IMR-90 (cell line): ENCODE measurements around the gene AFAP1L2. TPM values are rescaled to one million over a fixed set of nuclear protein-coding genes. Genes with fewer than 3 reads are reported as not detected.

ENCODE experiments used
- ATAC-seq: fragments of 200-7000 bp; cut with Tn5 transposase; 2 replicates; pipeline ENCODE4 v1.9.1; 2020; ENCODE audit warnings: low read depth, mild to moderate bottlenecking, moderate library complexity
- BruUV-seq: library from RNA; stranded (reverse); fragments of 400-500 nt; replicated peaks from 2 replicates; lab custom pipeline; 2021; lab: Mats Ljungman, UMichigan
- CTCF ChIA-PET: fragments of 300-600 bp; formaldehyde crosslinking; extraction: SDS; loops from one replicate; lab custom pipeline; 2021; ENCODE audit warnings: antibody characterized with exemption; lab: Yijun Ruan, JAX
- POLR2A ChIA-PET: fragments of 300-600 bp; sonication (Branson Sonifier 250); formaldehyde crosslinking; loops from one replicate; lab custom pipeline; 2022; ENCODE audit warnings: antibody characterized with exemption; ENCODE audit not compliant: unreplicated experiment; lab: Charles Lee
- DNase-seq: peaks from one replicate; pipeline ENCODE4 v3.0.0; 2013
- H2AFZ ChIP-seq: replicated peaks from 2 replicates; pipeline ENCODE3; 2013; ENCODE audit warnings: low read length, mild to moderate bottlenecking; ENCODE audit not compliant: poor library complexity
- H2AK5ac ChIP-seq: 2 replicates; pipeline ENCODE4 v1.6.1; 2013; ENCODE audit warnings: low read depth, low read length, inconsistent platforms
- H2AK9ac ChIP-seq: replicated peaks from 2 replicates; pipeline ENCODE3; 2013; ENCODE audit warnings: mild to moderate bottlenecking, low read depth, low read length, moderate library complexity; ENCODE audit not compliant: poor library complexity
- H2BK120ac ChIP-seq: 2 replicates; pipeline ENCODE4 v1.6.1; 2013; ENCODE audit warnings: low read depth, low read length, inconsistent platforms
- H2BK15ac ChIP-seq: 3 replicates; pipeline ENCODE4 v1.6.1; 2013; ENCODE audit warnings: low read depth, low read length, inconsistent platforms
- H2BK20ac ChIP-seq: 2 replicates; pipeline ENCODE4 v1.6.1; 2013; ENCODE audit warnings: low read depth, mild to moderate bottlenecking, inconsistent platforms, low read length, moderate library complexity
- H2BK5ac ChIP-seq: 2 replicates; pipeline ENCODE4 v1.6.1; 2013; ENCODE audit warnings: mild to moderate bottlenecking, low read depth, low read length, inconsistent platforms; ENCODE audit not compliant: poor library complexity, severe bottlenecking
- H3K14ac ChIP-seq: replicated peaks from 2 replicates; pipeline ENCODE4 v1.6.1; 2013; ENCODE audit warnings: low read depth, low read length, inconsistent platforms
- H3K18ac ChIP-seq: 2 replicates; pipeline ENCODE4 v1.6.1; 2013; ENCODE audit warnings: low read depth, low read length, control low read depth
- H3K23ac ChIP-seq: 2 replicates; pipeline ENCODE4 v1.6.1; 2013; ENCODE audit warnings: low read depth, low read length, inconsistent platforms
- H3K27ac ChIP-seq: 2 replicates; pipeline ENCODE4 v1.5.1; 2013; ENCODE audit warnings: mild to moderate bottlenecking, control low read depth, low read length; ENCODE audit not compliant: insufficient read depth
- H3K27me3 ChIP-seq: 2 replicates; pipeline ENCODE4 v1.6.1; 2013; ENCODE audit warnings: low read length; ENCODE audit not compliant: control insufficient read depth, insufficient read depth
- H3K36me3 ChIP-seq: 2 replicates; pipeline ENCODE4 v1.6.1; 2013; ENCODE audit warnings: low read length, mixed read lengths; ENCODE audit not compliant: control insufficient read depth, insufficient read depth
- H3K4ac ChIP-seq: 2 replicates; pipeline ENCODE4 v1.6.1; 2013; ENCODE audit warnings: low read depth, low read length, inconsistent platforms
- H3K4me1 ChIP-seq: 2 replicates; pipeline ENCODE4 v1.6.1; 2013; ENCODE audit warnings: low read length, mixed read lengths; ENCODE audit not compliant: control insufficient read depth, insufficient read depth
- H3K4me2 ChIP-seq: 2 replicates; pipeline ENCODE4 v1.6.1; 2013; ENCODE audit warnings: low read depth, mild to moderate bottlenecking, control low read depth, low read length, moderate library complexity
- H3K4me3 ChIP-seq: 2 replicates; pipeline ENCODE4 v1.5.1; 2013; ENCODE audit warnings: low read depth, mild to moderate bottlenecking, control low read depth, low read length, moderate library complexity; ENCODE audit not compliant: insufficient read depth
- H3K56ac ChIP-seq: 2 replicates; pipeline ENCODE4 v1.6.1; 2013; ENCODE audit warnings: low read length, inconsistent platforms; ENCODE audit not compliant: insufficient read depth; ENCODE audit errors: extremely low read depth
- H3K79me1 ChIP-seq, 2 experiments: 2 replicates each; pipeline ENCODE4 v1.6.1; 2013; ENCODE audit warnings: low read length in 2 of 2, inconsistent platforms in 1 of 2, low read depth in 1 of 2
- H3K9ac ChIP-seq: 2 replicates; pipeline ENCODE4 v1.6.1; 2013; ENCODE audit warnings: low read depth, low read length, control low read depth
- H3K9me1 ChIP-seq: 2 replicates; pipeline ENCODE4 v1.6.1; 2013; ENCODE audit warnings: low read length, inconsistent platforms; ENCODE audit not compliant: insufficient read depth
- H3K9me3 ChIP-seq: 2 replicates; pipeline ENCODE4 v1.6.1; 2013; ENCODE audit warnings: low read length; ENCODE audit not compliant: control insufficient read depth, insufficient read depth
- H4K20me1 ChIP-seq: 2 replicates; pipeline ENCODE4 v1.6.1; 2013; ENCODE audit warnings: low read length, inconsistent platforms; ENCODE audit not compliant: insufficient read depth
- H4K5ac ChIP-seq: 2 replicates; pipeline ENCODE4 v1.6.1; 2013; ENCODE audit warnings: mild to moderate bottlenecking, low read depth, low read length, control low read depth
- H4K8ac ChIP-seq, 2 experiments: 2 replicates each; pipeline ENCODE4 v1.6.1; 2013; ENCODE audit warnings: low read depth in 2 of 2, low read length in 2 of 2, control low read depth in 1 of 2, inconsistent platforms in 1 of 2
- H4K91ac ChIP-seq: 2 replicates; pipeline ENCODE4 v1.6.1; 2013; ENCODE audit warnings: low read depth, low read length, inconsistent platforms; ENCODE audit not compliant: insufficient read depth
- BHLHE40 ChIP-seq: fragments of 150-350 bp; IDR thresholded peaks from 2 replicates; pipeline ENCODE4 v1.6.1; 2016; ENCODE audit warnings: mild to moderate bottlenecking, low read depth, low read length
- CEBPB ChIP-seq: IDR thresholded peaks from 2 replicates; pipeline ENCODE4 v1.6.1; 2012; ENCODE audit warnings: low read depth, low read length, improper control_type of control experiment
- CHD1 ChIP-seq: IDR thresholded peaks from 2 replicates; pipeline ENCODE4 v1.6.1; 2012; ENCODE audit warnings: low read depth, low read length, improper control_type of control experiment
- CTCF ChIP-seq: conservative IDR thresholded peaks from 2 replicates; pipeline ENCODE4 v1.5.1; 2012; ENCODE audit warnings: mild to moderate bottlenecking, low read depth, low read length, improper control_type of control experiment
- ELK1 ChIP-seq: fragments of 150-350 bp; IDR thresholded peaks from 2 replicates; pipeline ENCODE4 v1.6.1; 2016; ENCODE audit warnings: low read depth, mild to moderate bottlenecking, low read length, moderate library complexity, borderline replicate concordance
- MAFK ChIP-seq: IDR thresholded peaks from 2 replicates; pipeline ENCODE4 v1.6.1; 2012; ENCODE audit warnings: low read depth, low read length, improper control_type of control experiment
- MAZ ChIP-seq: IDR thresholded peaks from 2 replicates; pipeline ENCODE4 v1.6.1; 2012; ENCODE audit warnings: low read depth, mild to moderate bottlenecking, low read length, improper control_type of control experiment, moderate library complexity, borderline replicate concordance
- MXI1 ChIP-seq: IDR thresholded peaks from 2 replicates; pipeline ENCODE4 v1.6.1; 2012; ENCODE audit warnings: low read depth, mild to moderate bottlenecking, low read length, moderate library complexity, borderline replicate concordance
- NFE2L2 ChIP-seq: fragments of 150-350 bp; IDR thresholded peaks from 2 replicates; pipeline ENCODE4 v1.6.1; 2016; ENCODE audit warnings: low read depth, mild to moderate bottlenecking, low read length
- POLR2A ChIP-seq: IDR thresholded peaks from 2 replicates; pipeline ENCODE4 v1.6.1; 2012; ENCODE audit warnings: mild to moderate bottlenecking, low read depth, low read length
- RAD21 ChIP-seq: IDR thresholded peaks from 2 replicates; pipeline ENCODE4 v1.6.1; 2012; ENCODE audit warnings: low read length, improper control_type of control experiment
- RCOR1 ChIP-seq: IDR thresholded peaks from 2 replicates; pipeline ENCODE4 v1.6.1; 2012; ENCODE audit warnings: mild to moderate bottlenecking, low read length, improper control_type of control experiment; ENCODE audit not compliant: insufficient replicate concordance
- RFX5 ChIP-seq: IDR thresholded peaks from 2 replicates; pipeline ENCODE4 v1.8.0; 2012; ENCODE audit warnings: low read depth, mild to moderate bottlenecking, low read length, moderate library complexity
- WGBS, 2 experiments: methylation state at CpG; one replicate each; pipeline versions ENCODE4 v1.1.5 to v1.1.7; 2013; ENCODE audit warnings: missing lambda C conversion rate in 2 of 2; ENCODE audit not compliant: insufficient read length in 1 of 2; ENCODE audit errors: extremely low coverage in 2 of 2; 5-methylcytosine and 5-hydroxymethylcytosine counted together
- dilution Hi-C: fragments of 300-500 bp; cut with HindIII; formaldehyde crosslinking; loops from one replicate; pipeline ENCODE4 v1.14.3; 2018; ENCODE audit warnings: low sequenced_read_pairs; ENCODE audit not compliant: unreplicated experiment
- in situ Hi-C: fragments of 300-500 bp; cut with MboI; formaldehyde crosslinking; loops from 3 replicates; pipeline ENCODE4 v1.14.3; 2019; ENCODE audit warnings: low sequenced_read_pairs, inconsistent platforms, mixed read lengths
- intact Hi-C: fragments of 100-400 bp; cut with micrococcal nuclease; formaldehyde crosslinking; loops from 2 replicates; pipeline ENCODE4 v1.10.0; 2022
- polyA plus RNA-seq, 3 experiments: library from polyadenylated mRNA; depleted of rRNA; stranded (reverse); fragments of >200 nt; gene quantifications; 2 replicates each; pipeline ENCODE4 v1.2.3, GENCODE V29; 2012; ENCODE audit warnings: low replicate concordance in 1 of 3
- total RNA-seq: library from RNA; depleted of rRNA; stranded (reverse); fragments of >200 nt; gene quantifications from 2 replicates; pipeline ENCODE4 v1.2.3, GENCODE V29; 2012

AFAP1L2 gene
- total and polyA plus RNA-seq, 2 of the 4 experiments (the other 2 are of a cell fraction): under 0.01 to 0.10 TPM

GRCh38 chr10:114295393-114295792 is 108.9 kb downstream of the AFAP1L2 start:
- in situ Hi-C loops: no loop called here

More at GRCh38 chr10:114295393-114295792, 108.9 kb downstream of the AFAP1L2 start:
- H3K9me1 ChIP-seq: no peaks in the 10 kb centered on the region
- no peak overlapping the region for H3K4ac ChIP-seq
- no peak overlapping the region for H2BK20ac ChIP-seq
- no peaks in the 10 kb centered on the region for H3K4me1 ChIP-seq
- H2AFZ ChIP-seq: no peak overlapping the region
- no peak overlapping the region for H4K8ac ChIP-seq
- H3K56ac ChIP-seq: no peak overlapping the region
- no peaks in the 10 kb centered on the region for H3K79me1 ChIP-seq
- dilution Hi-C loops (no loop called here), intact Hi-C loops (no loop called here)
- H3K14ac ChIP-seq: no peak overlapping the region
- no peak overlapping the region for H2BK120ac ChIP-seq
- ChIA-PET POLR2A (no interaction called here), CTCF (no interaction called here)
- TF ChIP-seq NFE2L2 (no peak), CEBPB (no peak), RAD21 (no peak), RFX5 (no peak), POLR2A (no peak), RCOR1 (no peak), MAZ (no peak), MAFK (no peak), CTCF (no peak), ELK1 (no peak), BHLHE40 (no peak), CHD1 (no peak), MXI1 (no peak)
- H3K18ac ChIP-seq: no peak overlapping the region
- no peak overlapping the region for H3K9ac ChIP-seq
- no peak overlapping the region for H3K4me2 ChIP-seq
- no peak overlapping the region for H2BK15ac ChIP-seq
- H3K9me3 ChIP-seq: peaks cover 15% of the 10 kb centered on the region
- H2BK5ac ChIP-seq: no peak overlapping the region
- H2AK5ac ChIP-seq: no peak overlapping the region
- no peaks in the 10 kb centered on the region for H3K36me3 ChIP-seq
- peaks cover 4% of the 10 kb centered on the region for H3K27me3 ChIP-seq
- DNase-seq (no peak), ATAC-seq (no peak)
- no peak overlapping the region for H3K4me3 ChIP-seq
- no peak overlapping the region for H4K5ac ChIP-seq
- BruUV-seq: no TSS peak
- H2AK9ac ChIP-seq: no peak overlapping the region
- no peak overlapping the region for H3K23ac ChIP-seq
- WGBS, 2 experiments: no CpG with 5 or more reads among the region's 1 CpG
- H4K91ac ChIP-seq: no peak overlapping the region
- H4K20me1 ChIP-seq: no peaks in the 10 kb centered on the region; the same call in 1 of the 2 replicates
- H3K27ac ChIP-seq: no peak overlapping the region
